GM18907 (cell line): ENCODE results near the gene PEX13.
"Not testable (repeated sequence)": the region's sequence is repeated elsewhere in the genome, so short reads cannot be mapped to it uniquely, and the experiment has no call there.

Source experiments
- ATAC-seq: cut with Tn5 transposase; IDR thresholded peaks from one replicate; pipeline ENCODE4 v1.9.1; 2021; ENCODE audit warnings: mild to moderate bottlenecking, moderate library complexity; ENCODE audit not compliant: unreplicated experiment

PEX13 gene

DNA sequence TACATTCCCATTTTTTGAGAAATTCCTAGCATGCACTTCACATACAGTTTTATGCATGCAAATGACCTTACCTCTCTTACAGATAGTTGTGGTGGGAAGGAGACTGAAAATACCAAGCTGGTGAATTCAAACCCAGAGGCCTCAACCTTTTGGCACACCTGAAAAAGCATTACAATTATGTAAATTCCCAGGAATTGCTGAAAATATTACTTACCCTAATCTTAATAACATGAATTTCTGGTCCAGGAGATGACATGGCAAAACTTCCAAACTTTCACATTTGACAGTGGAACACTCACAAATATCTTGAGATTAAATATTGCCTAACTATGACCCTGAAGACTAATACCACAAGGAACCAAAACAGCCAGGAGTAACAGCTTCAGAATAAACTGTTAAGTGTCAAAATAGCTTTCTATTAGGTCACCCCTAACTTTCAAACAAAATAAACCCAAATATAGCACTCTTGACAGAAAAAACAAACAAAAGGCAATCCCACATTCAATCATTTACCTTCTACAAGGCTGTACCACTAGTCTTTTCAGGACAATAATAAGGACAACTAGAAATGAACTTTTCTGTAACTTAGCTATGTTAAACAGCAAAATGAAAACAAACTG is 10.9 kb upstream of the PEX13 start:
- no peak for ATAC-seq

DNA sequence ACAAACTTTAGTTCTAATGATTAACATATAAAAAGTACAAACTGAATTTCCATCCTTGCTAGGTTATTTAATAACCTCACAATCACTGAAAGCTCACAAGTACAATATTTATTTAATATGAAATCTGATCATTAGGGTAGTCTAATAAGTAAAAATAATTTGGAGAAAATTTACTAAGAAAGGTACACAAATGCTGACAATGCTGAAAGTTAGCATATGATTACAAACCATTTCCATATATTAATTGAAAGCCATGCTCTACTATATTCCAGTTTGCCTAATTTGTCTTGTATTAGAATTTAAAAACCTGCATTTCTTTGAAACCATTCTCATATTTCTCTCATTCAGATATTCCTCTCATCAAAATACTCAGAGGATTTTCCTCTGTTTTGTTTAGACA is 8.2 kb upstream of the PEX13 start:
- no peak for ATAC-seq

DNA sequence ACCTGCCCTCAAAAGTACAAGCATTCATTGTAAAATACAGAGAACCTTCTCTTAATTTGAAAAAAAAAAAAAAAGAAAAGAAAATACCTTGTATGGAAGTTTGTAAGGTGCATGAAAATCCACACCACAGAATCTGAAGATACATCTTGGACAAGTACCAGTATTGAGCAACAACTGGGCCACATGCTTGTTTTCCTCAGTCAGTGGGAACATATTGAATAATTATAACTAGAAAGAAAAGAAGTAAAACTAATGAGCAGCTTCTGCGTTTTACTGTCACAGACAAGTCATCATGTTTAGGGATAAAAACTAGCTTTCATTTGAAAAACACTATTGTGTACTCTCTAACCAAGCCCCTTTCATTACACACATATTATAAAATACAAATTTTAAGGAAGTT is 5.8 kb upstream of the PEX13 start:
- ATAC-seq: no peak

DNA sequence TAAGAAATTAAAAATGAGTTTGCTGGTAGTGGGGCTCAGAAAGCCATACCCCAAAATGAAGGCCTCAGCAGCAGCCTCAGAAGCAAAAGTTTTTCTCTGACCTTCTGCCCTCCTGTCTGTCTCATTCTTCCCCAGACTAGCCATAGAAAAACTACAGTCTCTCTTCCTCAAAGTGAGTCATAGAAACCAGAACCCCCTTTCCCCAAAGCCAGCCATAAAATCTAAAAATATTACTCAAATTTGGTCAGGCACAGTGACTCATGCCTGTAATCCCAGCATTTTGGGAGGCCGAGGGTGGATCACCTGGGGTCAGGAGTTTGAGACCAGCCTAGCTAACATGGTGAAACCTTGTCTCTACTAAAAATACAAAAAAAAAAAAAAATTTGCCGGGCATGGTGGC is 5.2 kb upstream of the PEX13 start:
- ATAC-seq: not testable (repeated sequence)

DNA sequence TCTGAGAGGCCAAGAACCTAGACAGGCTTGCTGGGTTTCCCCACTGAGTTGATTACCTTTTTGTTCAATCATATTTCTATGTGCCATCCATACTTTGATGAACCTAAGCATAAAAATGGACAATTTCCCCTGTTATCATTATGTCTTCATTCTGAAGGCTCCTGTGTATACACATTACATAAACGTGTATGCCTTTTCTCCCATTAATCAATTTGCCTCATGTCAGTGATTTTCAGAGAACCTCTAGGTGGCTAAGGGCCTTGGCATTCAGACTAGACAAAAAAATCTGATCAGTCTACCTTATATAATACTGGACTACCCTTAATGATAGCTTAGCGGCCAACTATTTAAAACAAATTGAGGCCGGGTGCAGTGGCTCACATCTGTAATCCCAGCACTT is 4.1 kb upstream of the PEX13 start:
- ATAC-seq: no peak

DNA sequence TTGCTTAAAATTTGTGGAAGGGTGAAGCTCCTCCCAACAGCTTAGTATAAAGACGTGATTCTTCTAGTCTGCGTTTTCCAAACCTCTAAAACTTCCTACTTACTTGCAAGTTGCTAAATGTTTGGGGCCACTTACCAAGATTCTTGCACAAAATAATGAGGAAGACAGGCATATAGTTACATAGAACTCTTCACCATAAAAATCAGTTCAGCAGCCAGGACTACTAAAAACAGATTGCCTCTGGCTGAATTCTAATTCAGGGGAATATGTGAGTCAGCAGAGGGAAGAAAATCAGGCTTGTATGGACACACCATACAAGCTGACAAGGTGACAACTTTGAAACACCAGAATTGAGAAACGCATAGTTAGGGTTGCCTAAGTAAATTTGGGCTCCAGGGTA is 2.8 kb upstream of the PEX13 start:
- no peak for ATAC-seq

DNA sequence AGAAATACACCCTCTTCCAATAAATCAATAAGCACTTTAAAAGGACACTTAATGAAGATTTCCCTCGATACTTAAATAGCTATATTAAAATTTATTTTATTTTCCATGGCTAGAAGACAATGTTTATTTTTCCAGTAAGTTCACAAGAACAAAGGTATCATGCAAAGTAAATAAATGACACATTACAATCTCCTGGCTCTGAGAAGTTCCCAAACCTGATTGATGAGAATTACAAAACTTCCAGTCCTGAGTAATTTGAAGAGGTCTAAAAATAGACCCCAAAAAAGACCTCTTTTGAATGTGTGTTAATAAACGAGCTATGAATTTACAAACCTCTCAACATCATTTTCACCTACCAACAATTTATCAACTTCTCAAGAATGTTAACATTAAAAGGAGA is 1.5 kb upstream of the PEX13 start:
- no peak for ATAC-seq

DNA sequence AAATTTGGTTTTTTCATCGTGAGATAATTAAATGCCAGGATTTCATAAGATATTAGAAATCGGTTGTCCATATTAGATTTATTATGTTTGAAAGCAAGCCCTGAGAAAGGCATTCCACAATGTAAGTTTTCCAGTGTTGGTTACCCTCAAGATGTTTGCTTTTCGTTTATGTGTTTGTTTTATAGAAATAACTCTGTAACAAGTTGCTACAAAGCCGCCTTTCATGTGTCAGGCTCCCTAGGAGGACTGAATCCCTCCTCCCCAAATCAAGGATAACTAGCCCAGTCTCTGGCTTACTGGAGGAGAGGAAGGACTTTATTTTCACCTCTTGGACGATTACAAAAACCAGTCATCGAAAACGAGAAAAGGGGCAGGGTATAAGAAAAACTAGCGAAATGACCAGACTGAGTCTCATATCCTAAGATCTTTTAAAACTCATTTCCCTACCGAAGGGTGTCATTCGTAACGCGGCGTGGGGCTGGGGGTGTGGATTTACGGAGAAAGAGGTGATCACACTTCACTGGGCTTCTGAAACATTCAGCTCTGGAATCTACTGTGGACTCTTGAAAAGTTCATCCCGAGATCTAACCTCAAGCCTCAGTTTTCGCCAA is 1.0 kb upstream of the PEX13 start:
- no peak for ATAC-seq

DNA sequence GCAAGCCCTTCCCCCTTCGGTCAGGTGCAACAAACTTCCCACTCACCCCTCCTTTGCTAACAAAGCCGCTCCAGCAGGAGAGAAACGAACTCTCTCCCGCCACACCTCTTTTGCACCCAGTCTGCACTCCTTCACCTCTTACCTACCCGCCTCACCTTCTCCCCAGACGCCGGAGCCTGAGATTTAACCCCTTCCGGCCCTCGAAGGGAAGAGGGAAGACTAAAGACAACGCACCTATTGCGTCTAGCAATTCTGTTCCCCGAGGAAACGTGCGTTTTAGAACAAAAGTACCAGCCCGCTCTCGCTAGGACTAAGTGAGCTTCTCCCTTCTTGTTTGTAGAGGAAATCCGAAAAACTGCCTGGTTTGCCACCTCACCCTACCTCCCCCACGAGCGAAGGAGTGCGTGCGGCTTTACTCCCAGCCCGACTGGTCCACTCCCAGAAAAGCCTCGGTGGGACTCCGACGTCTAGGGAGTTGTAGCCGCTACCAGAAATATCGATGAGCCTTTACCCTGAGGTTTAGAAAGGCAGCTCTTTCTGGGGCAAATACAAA is 441 bp upstream of the PEX13 start:
- ATAC-seq: peak; percentile 67

DNA sequence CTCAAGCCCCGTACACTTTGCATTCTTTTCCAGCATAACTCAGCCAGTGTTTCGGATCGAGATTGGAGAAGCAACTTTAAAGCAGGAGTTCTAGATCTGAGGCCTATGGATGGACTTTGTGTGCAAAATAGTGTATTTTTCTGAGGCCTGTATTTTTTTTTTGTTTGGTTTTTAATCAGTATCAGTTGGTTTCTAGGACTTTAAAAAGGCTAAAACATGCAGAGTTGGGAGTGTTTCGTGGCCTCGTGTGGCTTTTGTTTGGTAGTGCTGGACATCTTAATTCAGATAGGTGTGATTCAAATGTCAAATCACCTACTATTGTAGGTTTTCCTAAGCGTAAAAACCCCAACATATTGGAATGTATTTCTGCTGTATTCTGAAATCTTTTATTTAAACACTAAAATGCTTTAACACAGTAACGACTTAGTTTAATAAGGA is 817 bp downstream of the PEX13 start:
- no peak for ATAC-seq

DNA sequence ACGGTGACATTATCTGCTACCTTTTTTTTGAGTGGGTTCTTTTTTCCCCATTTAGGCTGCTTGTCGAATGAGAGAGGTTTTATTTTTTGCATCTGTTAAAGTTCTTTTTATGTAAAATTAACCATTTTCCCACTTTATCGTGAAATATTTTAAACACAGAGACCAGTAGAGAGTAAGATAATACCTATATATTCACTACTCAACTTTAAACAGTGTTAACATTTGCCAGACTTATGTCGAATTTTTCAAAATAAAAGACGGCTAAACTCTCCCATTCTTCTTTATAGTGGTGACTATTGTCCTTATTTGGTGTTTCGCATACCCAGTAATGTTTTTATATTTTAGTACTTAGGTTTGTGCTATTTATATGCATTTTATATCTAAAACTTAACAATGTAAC is 1.3 kb downstream of the PEX13 start:
- ATAC-seq: no peak

DNA sequence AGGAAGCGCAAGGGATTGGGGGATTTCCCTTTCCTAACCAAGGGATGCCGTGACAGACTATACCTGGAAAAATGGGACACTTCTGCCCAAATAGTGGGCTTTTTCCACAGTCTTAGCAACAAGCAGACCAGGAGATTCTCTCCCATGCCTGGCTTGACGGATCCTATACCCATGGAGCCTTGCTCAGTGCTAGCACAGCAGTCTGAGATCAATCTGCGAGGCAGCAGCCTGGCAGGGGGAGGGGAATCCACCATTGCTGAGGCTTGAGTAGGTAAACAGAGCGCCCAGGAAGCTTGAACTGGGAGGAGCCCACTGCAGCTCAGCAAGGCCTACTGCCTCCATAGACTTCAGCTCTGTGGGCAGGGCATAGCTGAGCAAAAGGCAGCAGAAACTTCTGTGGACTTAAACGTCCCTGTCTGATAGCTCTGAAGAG is 3.7 kb downstream of the PEX13 start:
- no peak for ATAC-seq

DNA sequence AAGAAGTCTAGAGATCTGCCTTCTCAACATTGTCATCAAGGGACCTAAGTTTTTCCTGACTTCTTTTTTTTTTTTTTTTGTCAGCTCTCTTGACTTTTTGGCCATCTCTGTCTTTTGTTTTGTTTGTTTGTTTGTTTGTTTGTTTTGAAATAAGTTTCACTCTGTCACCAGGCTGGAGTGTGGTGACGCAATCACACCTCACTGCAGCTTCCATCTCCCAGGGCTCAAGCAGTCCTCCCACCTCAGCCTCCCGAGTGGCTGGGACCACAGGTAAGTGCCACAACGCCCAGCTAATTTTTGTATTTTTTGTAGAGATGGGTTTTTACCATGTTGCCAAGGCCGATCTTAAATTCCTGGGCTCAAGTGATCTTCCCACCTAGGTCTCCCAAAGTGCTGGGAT is 6.2 kb downstream of the PEX13 start:
- no peak for ATAC-seq

DNA sequence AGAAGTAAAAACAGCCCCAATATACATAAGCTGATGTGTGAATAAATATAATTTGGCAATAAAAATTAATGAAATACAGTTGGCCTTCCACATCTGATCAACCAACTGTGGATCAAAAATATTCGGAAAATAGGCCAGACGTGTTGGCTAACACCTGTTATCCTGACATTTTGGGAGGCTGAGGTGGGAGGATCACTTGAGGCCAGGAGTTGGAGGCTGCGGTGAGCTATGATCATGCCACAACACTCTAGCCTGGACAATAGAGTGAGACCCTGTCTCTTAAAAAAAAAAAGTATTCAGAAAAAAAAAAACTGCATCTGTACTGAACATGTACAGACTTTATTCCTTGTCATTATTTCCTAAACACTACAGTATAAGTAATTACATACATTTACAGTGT is 12.0 kb downstream of the PEX13 start:
- no peak for ATAC-seq

DNA sequence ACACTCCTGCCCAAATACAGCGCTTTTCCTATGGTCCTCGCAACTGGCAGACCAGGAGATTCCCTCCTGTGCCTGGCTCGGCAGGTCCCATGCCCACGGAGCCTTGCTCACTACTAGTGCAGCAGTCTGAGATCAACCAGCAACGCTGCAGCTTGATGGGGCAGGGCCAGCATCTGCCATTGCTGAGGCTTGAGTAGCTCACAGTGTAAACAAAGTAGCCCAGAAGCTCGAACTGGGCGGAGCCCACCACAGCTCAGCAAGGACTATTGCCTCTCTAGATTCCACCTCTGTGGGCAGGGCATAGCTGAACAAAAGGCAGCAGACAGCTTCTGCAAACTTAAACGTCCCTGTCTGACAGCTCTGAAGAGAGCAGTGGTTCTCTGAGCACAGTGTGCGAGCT is 17.1 kb downstream of the PEX13 start:
- ATAC-seq: not testable (repeated sequence)

DNA sequence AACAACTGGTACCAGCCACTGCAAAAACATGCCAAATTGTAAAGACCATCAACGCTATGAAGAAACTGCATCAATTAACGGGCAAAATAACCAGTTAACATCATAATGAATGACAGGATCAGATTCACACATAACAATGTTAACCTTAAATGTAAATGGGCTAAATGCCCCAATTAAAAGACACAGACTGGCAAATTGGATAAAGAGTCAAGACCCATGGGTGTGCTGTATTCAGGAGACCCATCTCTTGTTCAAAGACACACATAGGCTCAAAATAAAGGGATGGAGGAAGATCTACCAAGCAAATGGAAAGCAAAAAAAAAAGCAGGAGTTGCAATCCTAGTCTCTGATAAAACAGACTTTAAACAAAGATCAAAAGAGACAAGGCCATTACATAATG is 19.1 kb downstream of the PEX13 start:
- ATAC-seq: not testable (repeated sequence)

DNA sequence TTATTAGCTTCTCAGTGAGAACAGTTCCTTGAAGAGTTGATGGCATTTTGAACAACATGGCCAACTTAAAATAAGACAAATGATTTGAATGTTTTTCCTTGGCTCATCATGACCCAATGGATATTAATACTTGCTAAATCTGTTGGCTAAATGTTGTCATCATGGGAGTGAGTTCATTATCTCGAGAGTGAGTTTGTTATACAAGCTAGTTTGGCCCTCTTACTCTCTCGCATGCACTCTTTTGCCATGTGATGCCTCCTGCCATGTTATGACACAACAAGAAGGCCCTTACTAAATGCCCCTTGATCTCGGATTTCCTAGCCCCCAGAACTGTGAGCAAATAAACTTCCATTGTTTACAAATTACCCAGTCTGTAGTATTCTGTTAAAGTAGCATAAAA is 25.3 kb downstream of the PEX13 start:
- ATAC-seq: no peak

DNA sequence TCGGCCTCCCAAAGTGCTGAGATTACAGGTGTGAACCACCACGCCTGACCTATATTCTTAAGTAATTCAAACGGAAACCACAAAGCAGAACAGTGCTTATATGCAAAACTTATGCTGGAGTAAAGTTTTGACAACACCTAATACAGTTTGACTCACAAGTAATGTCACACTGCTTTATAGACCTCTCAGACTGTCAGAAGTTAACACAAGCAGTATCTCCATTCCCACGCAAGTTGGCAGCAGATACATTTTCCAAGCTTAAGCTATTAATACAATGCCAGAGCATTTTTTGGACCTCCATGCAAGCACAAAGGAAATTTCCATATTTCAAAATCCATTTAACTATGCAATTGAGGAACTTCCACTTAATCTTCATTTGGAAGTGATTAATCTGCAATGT is 27.1 kb downstream of the PEX13 start:
- no peak for ATAC-seq

DNA sequence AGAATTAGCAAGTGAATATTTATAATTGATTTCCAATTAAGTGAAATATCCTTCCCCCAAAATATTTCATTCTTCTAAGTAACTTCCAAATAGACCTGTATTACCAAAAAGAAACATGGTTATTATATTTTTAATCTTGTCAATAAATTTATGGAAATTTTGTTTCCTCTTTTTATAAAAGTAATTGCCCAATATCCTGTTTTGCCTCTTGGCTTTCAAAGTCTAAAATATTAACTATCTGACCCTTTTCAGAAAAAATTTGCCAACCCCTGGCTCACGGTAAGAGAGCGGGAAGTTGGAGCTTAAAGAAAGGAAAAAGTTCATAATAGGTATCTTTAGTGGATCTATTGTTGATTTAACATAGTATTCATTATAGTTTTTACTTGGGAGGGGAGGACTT is 27.7 kb downstream of the PEX13 start:
- ATAC-seq: no peak

DNA sequence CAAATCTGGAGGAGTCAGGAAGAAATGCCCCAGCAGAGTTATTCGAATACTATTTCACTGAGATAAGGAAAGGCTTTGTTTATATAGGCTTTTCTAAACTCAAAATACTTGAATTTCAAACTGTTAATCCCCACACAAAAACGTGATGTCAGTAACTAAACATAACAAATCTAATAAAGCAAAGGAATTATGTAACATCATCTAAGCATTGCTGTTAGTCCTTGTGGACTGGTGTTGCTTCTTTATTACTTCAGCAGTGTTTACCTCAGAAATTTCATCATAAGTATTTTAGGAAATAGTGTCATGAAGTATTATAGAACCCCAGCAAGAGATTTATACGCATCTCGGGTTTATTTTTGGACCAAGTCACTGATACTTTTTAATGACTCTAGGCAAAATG is 28.5 kb downstream of the PEX13 start:
- ATAC-seq: no peak

DNA sequence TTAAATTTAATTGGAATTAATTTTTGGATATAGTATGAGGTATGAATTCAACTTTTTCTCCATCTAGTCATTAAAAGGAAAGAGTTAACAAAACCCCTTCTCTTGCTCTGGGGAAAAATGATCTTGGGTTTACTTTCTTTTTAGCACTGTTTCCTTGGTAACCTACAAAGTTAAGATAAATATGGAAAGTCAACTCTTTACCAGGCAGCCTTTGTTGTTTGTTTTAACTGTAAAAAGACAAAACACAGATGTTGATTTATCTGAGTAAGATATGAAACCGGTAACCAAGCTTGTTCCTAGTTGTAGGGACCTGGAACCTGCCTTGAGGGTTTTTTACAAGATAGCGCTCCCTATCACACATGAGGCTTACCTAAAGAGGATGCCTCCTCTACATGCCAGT is 38.0 kb downstream of the PEX13 start:
- ATAC-seq: no peak

DNA sequence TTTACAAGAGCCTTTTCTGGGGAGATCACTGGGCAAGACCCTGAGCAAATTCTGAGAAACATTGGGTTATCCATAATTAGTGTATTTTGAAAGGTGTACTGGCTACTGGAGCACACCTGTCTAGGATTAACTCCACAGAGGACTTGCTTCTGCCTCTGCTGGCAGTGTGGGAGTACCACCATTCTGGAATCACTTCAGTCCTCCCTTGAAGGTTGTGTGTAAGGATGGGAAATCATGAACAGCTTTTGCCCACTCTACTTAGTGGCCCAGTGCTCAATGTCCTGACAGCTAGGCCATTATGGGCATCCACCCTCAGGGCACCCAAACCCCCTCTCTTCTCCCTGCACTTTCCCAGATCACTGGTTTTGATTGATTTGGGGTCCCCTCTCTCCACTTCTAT is 40.0 kb downstream of the PEX13 start:
- ATAC-seq: no peak

DNA sequence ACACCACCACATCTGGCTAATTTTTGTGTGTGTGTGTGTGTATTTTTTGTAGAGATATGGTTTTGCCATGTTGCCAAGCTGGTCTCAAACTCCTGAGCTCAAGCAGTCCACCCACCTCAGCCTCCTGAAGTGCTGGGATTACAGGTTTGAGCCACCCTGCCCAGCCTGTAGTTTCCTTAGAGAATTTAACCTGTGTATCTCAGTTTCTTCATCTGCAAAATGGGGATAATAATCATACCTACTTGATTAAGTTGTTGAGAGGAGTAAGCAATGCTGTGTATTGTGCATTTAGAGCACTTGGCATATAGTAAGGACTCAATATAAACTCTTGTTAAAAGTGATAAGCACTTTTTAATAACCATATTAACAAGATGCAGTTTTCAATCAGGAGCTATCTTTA is 41.9 kb downstream of the PEX13 start:
- no peak for ATAC-seq
